Epithelial cell of proximal tubule (primary cell): ENCODE measurements around the gene RYK. TPM values are rescaled to one million over a fixed set of nuclear protein-coding genes. Genes with fewer than 3 reads are reported as not detected.

Source experiments
- DNase-seq: peaks from one replicate; pipeline ENCODE4 v3.0.0-alpha.2; 2011; ENCODE audit warnings: low read depth
- H3K4me3 ChIP-seq: 2 replicates; pipeline ENCODE4 v1.5.1; 2011; ENCODE audit warnings: low read depth, mild to moderate bottlenecking, low read length
- total RNA-seq: library from RNA; depleted of rRNA; stranded (reverse); fragments of >200 nt; gene quantifications from 2 replicates; pipeline ENCODE4 v1.2.3, GENCODE V29; 2015
- TF ChIP-seq, protein P1 (sequence below): conservative IDR thresholded peaks from 2 replicates; pipeline ENCODE4 v1.5.1; 2012; ENCODE audit warnings: low read depth, mild to moderate bottlenecking, low read length

Gene RYK
- total RNA-seq, 1 donor from 2014 or later = 33.5 TPM

DNA sequence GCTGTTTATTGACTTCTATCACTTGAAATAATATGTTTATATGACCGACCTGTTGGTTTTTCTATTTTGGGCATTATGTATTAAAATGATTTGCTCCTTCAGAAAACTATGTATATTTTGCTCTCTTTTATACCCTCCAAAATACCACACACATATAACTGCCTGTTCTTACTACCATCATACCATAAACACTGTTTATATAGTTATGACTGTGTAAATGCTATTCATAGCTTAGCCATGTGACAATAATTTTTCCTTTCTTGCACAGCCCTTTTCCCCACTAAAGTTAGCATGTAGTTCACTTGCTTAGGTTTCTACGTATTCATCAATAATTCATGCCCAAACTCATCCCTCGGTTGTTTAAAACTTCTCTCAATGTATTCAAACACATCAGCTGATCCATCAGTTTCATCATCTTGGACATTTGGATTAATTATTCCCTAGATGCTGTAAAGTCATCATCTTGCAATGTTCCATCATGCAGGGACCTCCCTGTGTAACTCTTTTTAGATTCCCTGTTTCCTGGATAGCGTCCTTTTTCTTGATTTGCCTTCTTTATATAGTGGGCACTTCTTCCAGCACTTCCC, 8.2 kb upstream of the RYK start:
- no peak overlapping the region for H3K4me3 ChIP-seq
- TF ChIP-seq, protein P1, sequence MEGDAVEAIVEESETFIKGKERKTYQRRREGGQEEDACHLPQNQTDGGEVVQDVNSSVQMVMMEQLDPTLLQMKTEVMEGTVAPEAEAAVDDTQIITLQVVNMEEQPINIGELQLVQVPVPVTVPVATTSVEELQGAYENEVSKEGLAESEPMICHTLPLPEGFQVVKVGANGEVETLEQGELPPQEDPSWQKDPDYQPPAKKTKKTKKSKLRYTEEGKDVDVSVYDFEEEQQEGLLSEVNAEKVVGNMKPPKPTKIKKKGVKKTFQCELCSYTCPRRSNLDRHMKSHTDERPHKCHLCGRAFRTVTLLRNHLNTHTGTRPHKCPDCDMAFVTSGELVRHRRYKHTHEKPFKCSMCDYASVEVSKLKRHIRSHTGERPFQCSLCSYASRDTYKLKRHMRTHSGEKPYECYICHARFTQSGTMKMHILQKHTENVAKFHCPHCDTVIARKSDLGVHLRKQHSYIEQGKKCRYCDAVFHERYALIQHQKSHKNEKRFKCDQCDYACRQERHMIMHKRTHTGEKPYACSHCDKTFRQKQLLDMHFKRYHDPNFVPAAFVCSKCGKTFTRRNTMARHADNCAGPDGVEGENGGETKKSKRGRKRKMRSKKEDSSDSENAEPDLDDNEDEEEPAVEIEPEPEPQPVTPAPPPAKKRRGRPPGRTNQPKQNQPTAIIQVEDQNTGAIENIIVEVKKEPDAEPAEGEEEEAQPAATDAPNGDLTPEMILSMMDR = no peak
- DNase-seq = peak; percentile 80

DNA sequence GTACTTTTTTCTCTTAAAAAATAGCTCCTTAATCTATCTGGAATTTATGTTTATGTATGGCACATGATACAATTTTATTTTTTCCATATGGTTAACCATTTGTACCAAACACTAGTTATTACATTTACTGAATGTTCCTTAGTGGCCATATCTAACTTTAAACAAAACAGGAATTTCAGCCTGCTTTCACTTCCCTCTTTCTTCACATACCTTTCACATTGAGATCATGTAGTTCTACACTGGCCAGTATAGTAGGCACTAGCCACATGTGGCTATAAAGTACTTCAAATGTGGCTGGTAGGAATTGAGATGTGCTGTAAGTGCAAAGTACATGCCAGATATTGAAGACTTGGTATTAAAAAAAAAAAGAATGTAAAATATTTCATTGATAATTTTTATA, 4.7 kb upstream of the RYK start:
- TF ChIP-seq, protein P1 = no peak
- H3K4me3 ChIP-seq = no peak overlapping the region
- no peak for DNase-seq

DNA sequence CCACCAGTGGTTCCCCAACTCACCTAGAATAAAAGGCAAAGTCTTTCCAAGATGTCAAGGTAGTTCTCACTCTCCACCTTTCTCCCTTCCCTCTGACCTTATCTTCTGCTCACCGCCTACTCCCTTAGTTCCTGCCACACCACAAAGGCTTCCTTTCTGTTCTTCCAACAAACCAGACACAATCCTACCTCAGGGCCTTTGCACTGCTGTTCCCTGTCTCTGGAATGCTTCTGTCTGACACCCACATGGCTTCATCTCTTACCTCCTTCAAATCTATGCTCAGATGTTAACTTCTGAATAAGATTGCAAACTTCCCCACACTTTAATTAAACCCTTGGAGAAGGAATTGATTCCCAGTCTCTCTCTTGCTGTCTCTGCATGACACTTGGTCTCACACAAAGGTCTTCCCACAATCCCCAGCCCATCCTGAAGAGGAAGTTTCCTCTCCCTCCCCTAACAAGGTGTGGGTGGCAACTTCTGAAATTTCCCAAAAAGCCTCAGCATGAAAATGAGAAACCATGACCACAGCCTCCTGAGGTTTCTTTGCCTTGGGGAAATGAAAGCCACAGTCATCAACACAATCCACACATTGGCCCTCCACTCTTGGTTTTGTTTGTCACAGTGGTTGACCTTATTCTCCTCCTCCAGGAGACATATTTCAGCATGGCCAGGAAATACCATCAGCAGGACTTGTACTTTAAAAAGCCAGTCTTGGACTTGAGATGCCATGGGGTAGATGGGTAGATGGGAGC, 3.0 kb upstream of the RYK start:
- DNase-seq = no peak
- no peak overlapping the region for H3K4me3 ChIP-seq
- TF ChIP-seq, protein P1 = no peak

DNA sequence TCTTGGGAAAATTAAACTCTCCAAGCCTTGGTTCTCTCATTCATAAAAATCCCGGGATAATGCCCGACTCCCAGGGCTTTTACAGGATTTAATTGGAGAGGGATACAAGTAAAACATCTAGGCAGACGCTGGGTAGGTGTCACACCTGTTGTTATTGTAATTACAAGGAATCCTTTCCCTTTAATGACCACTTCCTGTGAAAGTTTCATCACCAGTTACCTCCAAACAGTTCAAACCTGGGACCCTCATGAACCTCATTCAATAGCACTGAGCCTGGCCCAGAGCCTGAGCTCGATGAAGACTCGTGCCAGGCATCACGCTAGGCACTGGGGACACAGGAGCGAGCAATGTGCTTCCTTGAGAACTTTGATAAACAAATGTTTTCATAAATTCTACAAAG, 2.1 kb upstream of the RYK start:
- no peak overlapping the region for H3K4me3 ChIP-seq
- DNase-seq = no peak
- TF ChIP-seq, protein P1 = no peak

DNA sequence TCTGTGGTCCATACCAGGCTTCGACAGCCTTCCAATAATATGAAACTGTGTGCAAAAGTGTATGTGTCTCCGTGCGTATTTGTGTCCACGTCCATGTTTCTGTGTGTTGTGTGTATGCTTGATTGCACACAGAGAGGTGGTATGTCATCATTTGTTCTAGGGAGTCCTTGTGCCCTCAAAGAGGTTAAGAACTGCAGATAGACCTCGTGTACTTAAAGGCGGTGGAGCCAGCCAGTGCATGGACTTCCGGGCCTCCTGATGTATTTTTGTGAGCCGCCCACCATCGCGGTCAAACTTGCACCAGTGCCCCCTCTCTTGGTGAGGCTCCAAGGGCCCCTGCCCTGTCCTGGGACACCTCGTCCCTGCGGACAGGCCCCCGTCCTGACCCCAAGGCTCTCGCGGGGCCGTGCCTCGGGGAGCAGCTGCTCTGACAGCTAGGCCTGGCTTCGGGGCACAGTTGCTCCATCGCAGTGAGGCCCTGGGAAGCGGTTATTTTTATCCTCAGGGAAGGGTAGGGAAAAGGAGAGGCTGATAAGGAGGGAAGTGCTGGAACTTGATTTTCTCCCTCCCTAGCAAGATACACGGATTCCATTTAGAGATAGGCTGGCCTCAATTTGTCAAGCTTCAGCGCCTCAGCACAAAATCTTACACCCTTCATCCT, 1.2 kb upstream of the RYK start:
- TF ChIP-seq, protein P1 = no peak
- DNase-seq = no peak
- H3K4me3 ChIP-seq = no peak overlapping the region

DNA sequence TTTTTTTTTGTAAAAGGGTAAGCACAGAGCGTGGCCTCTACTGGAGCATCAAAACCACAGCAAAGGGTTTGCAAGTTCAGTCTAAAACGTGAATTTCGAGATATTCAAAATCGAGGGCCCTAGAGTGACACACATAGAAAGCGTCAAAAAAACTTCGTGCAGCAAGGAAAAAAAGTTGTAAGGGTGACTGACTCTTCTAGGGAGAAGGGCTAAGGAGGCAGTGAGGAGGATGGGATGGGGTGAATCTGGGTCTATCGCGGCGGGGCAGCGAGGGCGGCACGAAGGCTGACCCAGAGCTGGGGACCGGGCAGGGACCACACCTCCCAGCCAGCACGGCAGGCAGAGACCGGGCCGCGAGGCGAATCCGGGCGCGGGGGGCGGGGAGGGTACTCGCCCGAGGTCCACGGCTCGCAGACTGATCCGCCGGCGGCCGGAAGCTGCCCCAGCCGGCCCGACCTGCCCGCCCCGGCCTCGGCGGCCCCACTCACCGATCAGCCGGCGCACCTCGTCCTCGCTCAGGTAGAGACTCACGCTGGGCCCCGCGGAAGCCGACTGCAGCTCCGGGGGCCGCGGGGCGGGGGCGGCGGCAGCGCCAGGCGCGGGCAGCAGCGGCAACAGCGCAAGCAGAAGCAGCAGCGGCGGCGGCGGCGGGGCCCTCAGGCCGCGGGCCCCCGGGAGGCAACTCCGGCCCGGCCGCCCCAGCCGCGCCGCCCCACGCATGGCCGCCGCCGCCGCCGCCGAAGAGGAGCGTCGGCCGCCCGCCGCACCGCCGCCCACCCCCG, 533 bp downstream of the RYK start:
- DNase-seq = no peak
- TF ChIP-seq, protein P1 = no peak

More for the DNA sequence above, 533 bp downstream of the RYK start:
- peak overlapping the region; percentile 74 for H3K4me3 ChIP-seq
